Gastroesophageal sphincter (tissue), 4 donors: ENCODE data around the gene RFLNA. TPM values are rescaled to one million over a fixed set of nuclear protein-coding genes. Genes with fewer than 3 reads are reported as not detected.

ENCODE experiments used
- ATAC-seq: fragments of 150-250 bp; one replicate; pipeline ENCODE4 v1.9.1; 2016; ENCODE audit warnings: mild to moderate bottlenecking, moderate library complexity
- H3K27ac ChIP-seq, 4 donors: fragments of 200-600 bp; sonication (generic) in 3 of 4; 1 replicate in 3 of 4; 2 replicates in 1 of 4; pipeline ENCODE4 v1.5.1; 2016 to 2019
- H3K27me3 ChIP-seq: fragments of 200-600 bp; sonication (generic); one replicate; pipeline ENCODE4 v1.5.1; 2019
- H3K36me3 ChIP-seq, 2 donors: fragments of 200-600 bp; sonication (generic); one replicate each; pipeline ENCODE4 v1.5.1; 2019; ENCODE audit warnings: control low read depth in 1 of 2
- H3K4me1 ChIP-seq, 3 donors: fragments of 200-600 bp; sonication (generic); 1 replicate in 2 of 3; 2 replicates in 1 of 3; pipeline ENCODE4 v1.5.1; 2016 to 2019; ENCODE audit warnings: control low read depth in 2 of 3
- H3K4me3 ChIP-seq, 2 donors: fragments of 200-600 bp; sonication (generic); one replicate each; pipeline ENCODE4 v1.5.1; 2019; ENCODE audit warnings: mild to moderate bottlenecking in 1 of 2, moderate library complexity in 1 of 2
- H3K9me3 ChIP-seq, 3 donors: fragments of 200-600 bp; sonication (generic); one replicate each; pipeline ENCODE4 v1.5.1; 2017 to 2019; ENCODE audit warnings: control low read depth in 2 of 3
- CTCF ChIP-seq, 4 experiments: fragments of 200-600 bp in 2 of 4; fragments of 450-650 bp in 2 of 4; sonication (generic) in 1 of 4; IDR thresholded peaks; one replicate each; pipeline ENCODE4 v1.5.1; 2017 to 2019; ENCODE audit warnings: antibody characterized with exemption in 4 of 4, mild to moderate bottlenecking in 2 of 4, moderate library complexity in 2 of 4
- EP300 ChIP-seq: sonication (generic); formaldehyde crosslinking; IDR thresholded peaks from one replicate; pipeline ENCODE4 v1.6.1; 2017; ENCODE audit warnings: antibody characterized with exemption, mild to moderate bottlenecking
- POLR2A ChIP-seq, 2 donors: fragments of 450-650 bp; IDR thresholded peaks; one replicate each; pipeline ENCODE4 v1.6.1; 2017; ENCODE audit warnings: antibody characterized with exemption in 2 of 2, mild to moderate bottlenecking in 2 of 2, moderate library complexity in 1 of 2
- POLR2AphosphoS5 ChIP-seq: sonication (generic); formaldehyde crosslinking; IDR thresholded peaks from one replicate; pipeline ENCODE4 v1.6.1; 2017; ENCODE audit warnings: antibody characterized with exemption
- WGBS, 2 donors: methylation state at CpG; one replicate each; pipeline ENCODE4 v1.1.5; 2018; ENCODE audit warnings: low coverage in 1 of 2; 5-methylcytosine and 5-hydroxymethylcytosine counted together
- total RNA-seq, 4 donors: library from RNA; depleted of rRNA; stranded (reverse); fragments of >200 nt; gene quantifications; one replicate each; pipeline ENCODE4 v1.1.0, GENCODE V29; 2016

Gene RFLNA
- total RNA-seq, 4 donors from 2014 or later, result 0.39 to 1.2 (median 0.54) TPM; not detected in 1

- H3K27me3 ChIP-seq, result no peaks in the 10 kb centered on the region
- peak overlapping the region in 1 of 4 donors; percentile 20 for H3K27ac ChIP-seq
- H3K9me3 ChIP-seq, result no peaks in the 10 kb centered on the region
- WGBS, 2 donors, result 80% methylated on average over 1 of the region's 38 CpGs; no CpG with 5 or more reads in 1 of the 2 donors
- ATAC-seq, result no peak
- H3K4me1 ChIP-seq, result peaks cover 0 to 19% (median 0%) of the 10 kb centered on the region in 3 donors
- no peak for TF ChIP-seq CTCF (IDR thresholded peaks at IDR 0.05)
- no peak overlapping the region for H3K4me3 ChIP-seq
- H3K36me3 ChIP-seq, result peaks cover 0 to 100% of the 10 kb centered on the region in 2 donors
These were observed 51.7 kb downstream of the RFLNA start for GRCh38 chr12:124346425-124347168.

GRCh38 chr12:124347335-124347734 lies 52.4 kb downstream of the RFLNA start:
- TF ChIP-seq CTCF (IDR thresholded peaks at IDR 0.05), result no peak
- no peak for TF ChIP-seq EP300
- no peak for TF ChIP-seq POLR2AphosphoS5
- no peak for TF ChIP-seq POLR2A (IDR thresholded peaks at IDR 0.05)
- H3K27ac ChIP-seq, result no peak overlapping the region
- peaks cover 0 to 23% (median 0%) of the 10 kb centered on the region in 3 donors for H3K4me1 ChIP-seq
- H3K36me3 ChIP-seq, result peaks cover 0 to 100% of the 10 kb centered on the region in 2 donors
- no peaks in the 10 kb centered on the region for H3K9me3 ChIP-seq
- ATAC-seq, result no peak
- WGBS, 2 donors, result 66 to 85% methylated on average over 6 to 8 of the region's 9 CpGs
- no peak overlapping the region for H3K4me3 ChIP-seq
- H3K27me3 ChIP-seq, result no peaks in the 10 kb centered on the region

GRCh38 chr12:124347805-124348658 lies 53.1 kb downstream of the RFLNA start:
- Histone ChIP-seq H3K27ac (no peak overlapping the region), H3K9me3 (no peaks in the 10 kb centered on the region), H3K4me3 (no peak overlapping the region), H3K36me3 (peaks cover 0 to 100% of the 10 kb centered on the region in 2 donors), H3K4me1 (peaks cover 0 to 30% (median 0%) of the 10 kb centered on the region in 3 donors), H3K27me3 (no peaks in the 10 kb centered on the region)
- WGBS, 2 donors, result 82% methylated on average over 11 of the region's 34 CpGs; no CpG with 5 or more reads in 1 of the 2 donors
- no peak for TF ChIP-seq EP300
- peak in 3 of 4 experiments; percentile 40 to 61 (median 52) for TF ChIP-seq CTCF (IDR thresholded peaks at IDR 0.05)
- no peak for TF ChIP-seq POLR2AphosphoS5
- no peak for TF ChIP-seq POLR2A (IDR thresholded peaks at IDR 0.05)
- ATAC-seq, result peak; percentile 29

- ATAC-seq, result no peak
- no peak overlapping the region for H3K27ac ChIP-seq
- TF ChIP-seq CTCF (IDR thresholded peaks at IDR 0.05) (no peak), POLR2AphosphoS5 (no peak), EP300 (no peak), POLR2A (IDR thresholded peaks at IDR 0.05) (no peak)
These were observed 53.9 kb downstream of the RFLNA start for GRCh38 chr12:124348659-124349380.

More at GRCh38 chr12:124348659-124349380, 53.9 kb downstream of the RFLNA start:
- 80 to 88% methylated on average over 4 to 9 of the region's 32 CpGs for WGBS, 2 donors
- Histone ChIP-seq H3K36me3 (peaks cover 0 to 100% of the 10 kb centered on the region in 2 donors), H3K4me1 (peaks cover 0 to 37% (median 0%) of the 10 kb centered on the region in 3 donors), H3K9me3 (no peaks in the 10 kb centered on the region), H3K27me3 (no peaks in the 10 kb centered on the region), H3K4me3 (no peak overlapping the region)
